Right lung (tissue), 5 donors: ENCODE data around the gene CACNA2D4. TPM values are rescaled to one million over a fixed set of nuclear protein-coding genes. Genes with fewer than 3 reads are reported as not detected.

Experiments
- DNase-seq, 2 donors: peaks; one replicate each; pipeline ENCODE4 v3.0.0-alpha.2; 2013
- polyA plus RNA-seq, 5 donors: library from polyadenylated mRNA; unstranded; fragments of 120-200 nt; gene quantifications; one replicate each; pipeline versions ENCODE4 v1.2.1 to v1.2.3, GENCODE V29; 2013; ENCODE audit warnings: inconsistent platforms in 1 of 5, low replicate concordance in 1 of 5; ENCODE audit not compliant: insufficient read length in 5 of 5, insufficient read depth in 1 of 5

Gene CACNA2D4
- polyA plus RNA-seq, 5 donors = 1.3 to 2.6 (median 1.9) TPM

GRCh38 chr12:1886396-1887008 lies 31.9 kb downstream of the CACNA2D4 start:
- DNase-seq = no peak

GRCh38 chr12:1885599-1886245 lies 32.7 kb downstream of the CACNA2D4 start:
- no peak for DNase-seq

- DNase-seq = no peak
These were observed 33.3 kb downstream of the CACNA2D4 start for GRCh38 chr12:1885082-1885596.

GRCh38 chr12:1884651-1885050 lies 33.8 kb downstream of the CACNA2D4 start:
- DNase-seq = no peak

GRCh38 chr12:1883513-1883912 lies 34.9 kb downstream of the CACNA2D4 start:
- DNase-seq = no peak

GRCh38 chr12:1882850-1883470 lies 35.5 kb downstream of the CACNA2D4 start:
- no peak for DNase-seq

GRCh38 chr12:1882405-1882804 lies 36.0 kb downstream of the CACNA2D4 start:
- no peak for DNase-seq

GRCh38 chr12:1881936-1882335 lies 36.5 kb downstream of the CACNA2D4 start:
- no peak for DNase-seq

- DNase-seq = no peak
These were observed 37.2 kb downstream of the CACNA2D4 start for GRCh38 chr12:1881301-1881700.

GRCh38 chr12:1880876-1881275 lies 37.6 kb downstream of the CACNA2D4 start:
- no peak for DNase-seq

GRCh38 chr12:1880153-1880845 lies 38.2 kb downstream of the CACNA2D4 start:
- DNase-seq = no peak

GRCh38 chr12:1879633-1880032 lies 38.8 kb downstream of the CACNA2D4 start:
- DNase-seq = no peak

- no peak for DNase-seq
These were observed 39.8 kb downstream of the CACNA2D4 start for GRCh38 chr12:1878695-1879094.

- DNase-seq = no peak
These were observed 40.2 kb downstream of the CACNA2D4 start for GRCh38 chr12:1878214-1878613.

- DNase-seq = no peak
These were observed 41.1 kb downstream of the CACNA2D4 start for GRCh38 chr12:1877169-1877878.

- DNase-seq = no peak
These were observed 42.4 kb downstream of the CACNA2D4 start for GRCh38 chr12:1876086-1876485.

- DNase-seq = no peak
These were observed 42.8 kb downstream of the CACNA2D4 start for GRCh38 chr12:1875608-1876007.

- DNase-seq = no peak
These were observed 44.6 kb downstream of the CACNA2D4 start for GRCh38 chr12:1873531-1874510.

- DNase-seq = no peak
These were observed 46.0 kb downstream of the CACNA2D4 start for GRCh38 chr12:1872448-1872847.

GRCh38 chr12:1872001-1872400 lies 46.5 kb downstream of the CACNA2D4 start:
- no peak for DNase-seq
